Measurements from ENCODE around the gene FAM32A.

FAM32A gene

DNA sequence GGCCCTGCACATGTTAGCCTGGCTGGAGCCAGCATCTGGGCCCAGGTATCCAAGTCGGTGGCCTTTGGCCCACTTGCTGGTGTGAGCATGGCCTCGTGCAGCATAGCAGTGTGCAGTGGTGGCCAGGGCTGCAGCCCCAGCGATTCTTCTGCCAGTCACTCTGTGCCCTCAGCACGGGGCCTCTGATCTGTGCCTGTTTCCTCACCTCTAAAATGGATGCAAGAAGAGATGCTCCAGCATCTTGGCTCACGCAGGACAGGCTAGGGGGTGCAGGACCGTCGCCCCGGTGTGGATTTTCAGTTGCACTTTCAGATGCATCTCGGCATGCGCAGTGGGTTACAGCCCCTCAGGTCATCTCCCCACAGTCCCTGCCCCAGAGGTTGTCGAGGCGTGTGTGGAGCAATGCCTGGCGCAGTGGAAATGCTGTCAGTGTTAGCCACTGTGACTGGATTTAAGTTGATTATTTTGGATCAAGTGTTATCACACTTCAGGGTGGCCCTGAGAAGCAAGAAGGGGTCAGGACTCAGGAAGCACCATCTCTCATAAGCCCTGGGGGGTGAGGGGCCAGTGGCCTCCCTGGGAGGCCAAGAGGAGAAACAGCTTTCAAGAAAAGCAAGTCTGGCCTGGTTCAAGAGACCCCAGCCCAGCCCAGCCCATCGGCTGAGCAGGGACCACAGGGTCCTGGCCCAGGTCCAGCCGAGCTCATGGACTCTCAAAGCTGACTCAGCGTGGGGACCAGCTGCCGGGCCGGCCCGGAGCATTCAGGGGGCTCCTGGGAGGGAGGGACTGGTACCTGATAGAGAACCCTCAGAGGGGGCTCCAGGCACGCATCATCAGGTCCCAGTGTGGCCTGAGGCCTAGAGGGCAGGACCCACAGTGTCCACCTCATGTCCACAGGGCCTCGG, 40.3 kb downstream of the FAM32A start:
- DNase-seq (ENCODE audit: low read depth) = no peak

DNA sequence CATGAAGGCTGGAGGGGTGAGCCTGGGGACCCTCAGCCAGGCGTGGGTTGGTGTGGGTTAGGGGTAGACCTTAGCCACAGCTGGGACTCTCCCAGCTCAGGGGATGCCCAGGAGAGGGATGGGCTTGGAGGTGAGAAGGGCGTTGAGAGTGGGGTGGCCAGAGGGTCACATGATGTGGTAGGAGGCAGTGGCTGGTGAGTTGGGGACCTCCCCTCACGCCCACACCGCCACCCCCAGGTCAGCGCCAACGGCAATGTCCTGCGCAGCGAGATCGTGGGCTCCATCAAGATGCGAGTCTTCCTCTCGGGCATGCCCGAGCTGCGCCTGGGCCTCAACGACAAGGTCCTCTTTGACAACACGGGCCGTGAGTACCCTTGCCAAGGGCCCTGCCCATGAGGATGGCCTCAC, 41.0 kb downstream of the FAM32A start:
- DNase-seq (ENCODE audit: low read depth) = no peak

DNA sequence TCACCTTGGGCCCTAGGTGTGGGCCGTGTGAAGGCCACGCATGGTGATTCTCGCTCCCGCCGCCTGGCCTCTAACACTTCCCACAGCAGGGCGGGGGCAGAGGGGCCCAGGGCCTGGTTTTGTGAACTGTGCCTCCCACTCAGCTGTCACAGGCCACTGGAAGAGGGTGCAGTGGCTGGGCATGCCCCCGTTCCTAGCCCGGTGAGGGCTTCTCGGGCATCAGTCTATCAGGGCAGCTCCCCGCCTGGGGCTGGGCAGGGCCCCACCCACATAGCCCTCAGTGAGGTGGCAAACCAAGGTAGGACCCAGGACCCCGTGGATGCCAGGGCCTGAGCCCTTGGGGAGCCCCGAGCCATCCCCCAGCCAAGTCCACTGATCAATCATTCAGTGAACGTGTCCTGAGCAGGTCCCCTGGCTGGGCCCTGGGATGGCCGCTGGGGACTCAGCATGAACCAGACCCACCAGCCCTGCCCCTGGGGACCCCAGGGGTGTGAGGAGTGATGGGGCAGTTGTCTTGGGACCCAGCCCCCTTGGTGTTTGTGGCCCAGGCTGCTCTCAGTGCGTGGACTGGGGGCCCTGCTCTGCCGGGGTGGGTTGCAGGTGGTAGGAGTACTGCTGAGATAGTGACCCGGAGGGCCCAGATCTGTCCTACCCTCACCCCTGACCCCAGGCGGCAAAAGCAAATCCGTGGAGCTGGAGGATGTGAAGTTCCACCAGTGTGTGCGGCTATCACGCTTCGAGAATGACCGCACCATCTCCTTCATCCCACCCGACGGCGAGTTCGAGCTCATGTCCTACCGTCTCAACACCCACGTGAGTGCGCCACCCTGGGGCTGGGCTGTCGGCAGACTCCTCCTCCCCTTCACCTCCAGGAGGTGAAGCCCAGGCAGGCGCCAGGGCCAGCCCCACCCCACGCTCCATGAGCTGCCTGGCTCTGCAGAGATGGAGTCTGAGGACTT, 41.9 kb downstream of the FAM32A start:
- no peak for DNase-seq (ENCODE audit: low read depth)

DNA sequence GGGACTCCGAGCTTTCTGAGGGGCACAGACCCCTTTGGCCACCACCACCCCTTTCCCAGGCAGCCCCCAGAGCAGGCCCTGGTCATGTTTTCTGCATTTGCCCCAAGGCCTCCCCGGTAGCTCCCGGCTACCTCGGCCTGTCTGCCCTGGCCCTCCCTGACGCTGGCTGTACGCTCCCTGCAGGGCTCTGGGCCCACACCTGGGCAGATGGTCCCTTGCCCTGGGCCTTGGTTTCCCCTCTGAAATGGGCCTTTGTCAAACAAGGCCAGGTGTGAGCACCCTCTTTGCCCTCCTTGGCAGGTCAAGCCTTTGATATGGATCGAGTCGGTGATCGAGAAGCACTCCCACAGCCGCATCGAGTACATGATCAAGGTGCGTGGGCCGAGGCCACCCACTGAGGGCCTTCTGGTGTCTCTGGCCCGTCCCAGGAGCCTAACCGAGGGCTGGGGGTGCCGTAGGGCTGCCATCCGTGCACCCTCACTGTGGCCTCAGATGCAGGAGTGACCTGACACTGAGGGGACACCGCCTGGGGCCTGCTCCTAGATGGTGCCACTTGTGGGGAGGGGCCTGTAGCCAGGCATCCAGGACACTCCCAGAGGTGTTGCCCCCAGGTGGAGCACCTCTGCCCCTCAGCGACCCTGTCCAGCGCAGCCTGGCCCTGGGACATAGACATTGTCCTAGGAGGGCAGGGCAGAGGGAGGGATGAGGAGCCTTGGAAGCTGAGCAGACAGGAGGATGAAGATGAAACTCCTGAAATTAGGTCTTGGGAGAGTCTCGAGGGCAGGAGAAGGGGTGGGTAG, 42.8 kb downstream of the FAM32A start:
- no peak for DNase-seq (ENCODE audit: low read depth)

DNA sequence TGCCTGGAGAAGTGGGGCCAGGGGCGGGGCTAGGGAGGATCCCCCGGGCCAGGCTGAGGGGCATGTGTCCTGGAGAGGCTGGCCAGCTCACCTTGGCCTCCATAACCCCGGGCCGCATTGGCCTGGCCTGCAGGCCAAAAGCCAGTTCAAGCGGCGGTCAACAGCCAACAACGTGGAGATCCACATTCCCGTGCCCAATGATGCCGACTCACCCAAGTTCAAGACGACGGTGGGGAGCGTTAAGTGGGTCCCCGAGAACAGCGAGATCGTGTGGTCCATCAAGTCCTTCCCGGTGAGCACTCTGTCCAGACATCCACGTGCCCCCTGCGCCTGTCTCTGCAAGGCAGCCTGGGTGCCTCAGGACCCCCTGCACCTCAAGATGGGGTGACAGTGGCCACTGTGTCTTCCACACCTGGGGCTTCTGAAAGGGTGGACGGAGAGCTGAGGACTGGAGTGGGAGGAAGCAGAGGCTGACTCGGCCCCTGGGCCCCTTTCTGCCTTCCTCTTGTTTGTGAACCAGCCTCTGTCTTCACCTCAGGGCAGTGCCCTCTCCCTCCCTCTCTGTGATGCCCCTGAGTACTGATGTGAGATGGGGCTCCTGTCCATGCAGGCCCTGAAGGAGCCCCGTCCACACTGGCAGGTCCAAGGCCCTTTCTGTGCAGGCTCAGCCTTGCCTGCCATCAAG, 43.6 kb downstream of the FAM32A start:
- no peak for DNase-seq (ENCODE audit: low read depth)

DNA sequence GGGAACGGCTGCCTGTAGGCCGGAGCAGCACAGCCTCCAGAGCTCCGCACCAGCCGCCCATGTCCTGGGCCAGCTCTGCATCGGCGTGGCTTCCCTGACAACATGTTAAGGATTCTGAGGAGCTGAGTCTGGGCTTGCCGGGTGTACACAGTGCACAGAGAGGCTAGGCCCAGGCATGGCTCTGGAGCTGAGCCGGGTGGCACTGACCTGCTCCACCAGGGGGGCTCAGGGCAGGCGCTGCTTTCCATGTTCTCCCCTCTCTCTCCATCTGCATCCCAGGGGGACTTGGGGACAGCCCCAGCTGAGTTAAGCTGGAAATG, 44.1 kb downstream of the FAM32A start:
- DNase-seq (ENCODE audit: low read depth) = no peak

DNA sequence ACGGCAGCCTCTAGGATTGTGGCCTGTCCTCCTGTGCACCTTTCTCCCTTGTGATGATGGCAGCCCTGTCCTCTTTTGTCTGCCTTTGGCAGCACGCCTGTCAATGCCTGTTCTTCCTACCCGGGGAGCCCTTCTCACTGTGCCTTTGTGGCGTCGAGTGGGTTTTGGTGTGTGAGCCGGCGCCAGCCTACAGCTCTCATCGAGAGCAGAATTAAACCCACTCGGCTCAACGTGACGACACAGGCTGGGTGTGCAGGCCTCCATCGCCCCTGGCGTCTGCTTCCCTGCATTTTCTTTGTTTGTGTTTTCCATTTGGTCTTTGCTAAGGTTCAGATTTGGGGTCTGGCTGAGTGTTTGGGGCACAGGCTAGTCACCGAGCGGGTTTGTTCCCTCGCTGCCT, 46.9 kb downstream of the FAM32A start:
- no peak for DNase-seq (ENCODE audit: low read depth)

DNA sequence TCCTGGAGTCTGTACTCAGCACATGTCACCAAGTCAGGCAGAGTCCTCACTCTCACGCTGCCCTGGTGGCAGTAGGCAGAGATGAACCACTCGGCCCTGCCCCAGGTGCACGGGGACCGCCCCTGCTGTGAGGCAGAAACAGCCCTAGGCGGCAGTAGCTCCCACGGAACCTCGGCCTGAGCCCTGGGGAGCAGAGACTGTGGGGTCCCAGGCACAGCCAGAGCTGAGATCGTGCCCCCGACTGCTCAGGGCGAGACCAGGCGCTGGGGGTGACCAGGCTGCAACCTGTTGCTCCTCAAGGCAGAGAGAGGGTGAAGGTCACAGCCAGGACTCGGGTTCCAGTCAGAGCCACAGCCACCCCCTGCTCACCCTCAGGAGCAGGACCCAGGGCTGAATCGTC, 47.4 kb downstream of the FAM32A start:
- no peak for DNase-seq (ENCODE audit: low read depth)

DNA sequence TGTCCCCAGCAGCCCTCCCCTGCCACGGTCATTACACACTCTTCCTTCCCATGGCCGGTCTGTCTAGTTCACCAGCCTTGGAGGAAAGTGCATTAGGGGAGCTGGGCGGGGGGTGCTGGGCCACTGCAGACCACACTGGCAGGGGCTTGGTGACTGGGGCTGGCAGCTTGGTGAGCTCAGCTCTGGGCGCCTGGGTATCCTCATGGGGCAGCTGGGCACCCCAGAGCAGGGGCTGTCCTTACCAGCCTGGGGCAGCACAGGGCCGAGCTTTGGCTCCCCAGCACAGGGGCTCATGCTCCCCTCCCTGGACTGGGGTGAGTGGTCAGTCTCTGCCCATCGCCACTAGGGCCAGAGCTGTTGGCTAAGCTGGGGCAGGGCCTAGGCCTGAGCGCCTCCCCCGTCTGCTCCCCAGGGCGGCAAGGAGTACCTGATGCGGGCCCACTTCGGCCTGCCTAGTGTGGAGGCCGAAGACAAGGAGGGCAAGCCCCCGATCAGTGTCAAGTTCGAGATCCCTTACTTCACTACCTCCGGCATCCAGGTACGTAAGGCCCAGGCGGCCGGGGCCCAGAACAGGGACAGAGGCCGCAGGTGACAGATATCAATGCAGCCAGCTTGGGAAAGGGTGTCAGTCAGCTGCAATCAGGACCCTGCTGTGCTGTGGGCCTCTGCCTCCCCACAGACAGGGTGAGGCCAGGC, 48.0 kb downstream of the FAM32A start:
- DNase-seq (ENCODE audit: low read depth) = no peak

DNA sequence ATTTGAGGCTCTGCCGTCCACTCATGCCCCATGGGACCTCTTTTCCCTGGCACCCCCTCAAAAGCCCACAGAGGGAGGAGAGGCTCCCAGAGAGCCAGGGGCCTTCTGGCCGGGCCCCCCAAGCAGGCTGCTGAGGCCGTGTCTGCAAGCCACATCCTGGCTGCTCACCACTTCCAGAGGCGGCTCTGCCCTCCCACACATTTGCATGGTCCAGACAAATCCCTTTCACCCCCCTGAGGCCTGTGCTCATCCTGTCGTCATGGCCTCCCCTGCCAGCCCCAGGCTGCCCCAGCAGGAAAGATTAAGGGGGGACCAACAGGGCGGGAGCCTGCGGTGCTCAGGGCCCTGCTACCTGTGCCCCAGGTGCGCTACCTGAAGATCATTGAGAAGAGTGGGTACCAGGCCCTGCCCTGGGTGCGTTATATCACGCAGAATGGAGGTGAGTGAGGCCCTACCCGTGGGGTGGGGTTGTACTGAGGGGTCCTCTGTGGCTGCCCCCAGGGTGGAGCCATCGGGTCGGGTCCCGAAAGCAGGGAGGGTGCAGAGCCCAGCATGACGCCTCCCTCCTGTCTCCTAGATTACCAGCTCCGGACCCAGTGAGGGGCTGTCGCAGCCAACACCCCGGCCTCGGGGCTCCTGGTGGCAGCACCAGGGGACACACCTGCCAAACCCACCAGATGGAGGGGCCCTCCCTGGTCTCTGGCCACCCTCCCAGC, 48.8 kb downstream of the FAM32A start:
- no peak for DNase-seq (ENCODE audit: low read depth)

DNA sequence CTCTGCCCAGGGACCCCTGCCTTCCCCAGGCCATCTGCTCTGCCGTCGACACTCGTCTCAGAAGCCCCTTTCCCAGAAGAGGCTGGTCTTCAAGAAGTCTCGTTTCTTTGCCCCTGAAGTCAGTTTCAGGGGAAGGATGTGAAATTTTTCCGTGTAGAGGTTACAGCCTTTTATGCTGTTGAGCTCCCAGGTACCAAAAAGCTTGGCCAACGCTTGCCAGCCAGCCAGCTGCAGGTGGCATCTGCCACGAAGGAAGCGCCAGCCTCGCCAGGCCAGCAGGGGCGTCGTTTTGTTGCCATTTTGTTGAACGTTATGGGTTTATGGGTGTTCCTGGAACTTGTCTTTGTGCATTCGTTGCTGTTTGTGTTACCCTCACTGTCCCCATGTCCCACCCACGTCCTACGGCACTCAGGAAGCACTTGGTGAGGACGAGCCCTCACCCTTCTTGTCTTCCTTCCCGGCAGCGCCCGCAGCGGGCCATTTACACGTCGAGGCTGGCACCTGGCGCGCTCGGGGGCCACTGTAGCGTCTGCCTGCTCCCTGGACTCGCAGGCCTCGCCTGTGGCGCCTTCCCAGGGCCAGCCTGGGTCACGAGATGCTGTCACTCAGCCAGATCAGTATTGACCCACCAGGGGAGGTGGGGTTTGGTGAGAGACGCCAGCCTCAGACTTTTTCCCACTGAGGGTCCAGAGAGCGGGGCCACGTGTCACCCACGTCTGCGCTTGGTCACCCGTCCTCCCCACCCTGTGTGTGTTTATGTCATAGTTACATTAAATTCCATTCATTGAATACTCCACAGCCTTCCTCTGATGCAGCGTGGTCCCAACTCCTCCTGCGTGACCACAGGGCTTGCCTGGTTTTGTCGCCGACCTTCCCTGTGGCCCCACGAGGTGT, 49.6 kb downstream of the FAM32A start:
- DNase-seq (ENCODE audit: low read depth) = no peak

DNA sequence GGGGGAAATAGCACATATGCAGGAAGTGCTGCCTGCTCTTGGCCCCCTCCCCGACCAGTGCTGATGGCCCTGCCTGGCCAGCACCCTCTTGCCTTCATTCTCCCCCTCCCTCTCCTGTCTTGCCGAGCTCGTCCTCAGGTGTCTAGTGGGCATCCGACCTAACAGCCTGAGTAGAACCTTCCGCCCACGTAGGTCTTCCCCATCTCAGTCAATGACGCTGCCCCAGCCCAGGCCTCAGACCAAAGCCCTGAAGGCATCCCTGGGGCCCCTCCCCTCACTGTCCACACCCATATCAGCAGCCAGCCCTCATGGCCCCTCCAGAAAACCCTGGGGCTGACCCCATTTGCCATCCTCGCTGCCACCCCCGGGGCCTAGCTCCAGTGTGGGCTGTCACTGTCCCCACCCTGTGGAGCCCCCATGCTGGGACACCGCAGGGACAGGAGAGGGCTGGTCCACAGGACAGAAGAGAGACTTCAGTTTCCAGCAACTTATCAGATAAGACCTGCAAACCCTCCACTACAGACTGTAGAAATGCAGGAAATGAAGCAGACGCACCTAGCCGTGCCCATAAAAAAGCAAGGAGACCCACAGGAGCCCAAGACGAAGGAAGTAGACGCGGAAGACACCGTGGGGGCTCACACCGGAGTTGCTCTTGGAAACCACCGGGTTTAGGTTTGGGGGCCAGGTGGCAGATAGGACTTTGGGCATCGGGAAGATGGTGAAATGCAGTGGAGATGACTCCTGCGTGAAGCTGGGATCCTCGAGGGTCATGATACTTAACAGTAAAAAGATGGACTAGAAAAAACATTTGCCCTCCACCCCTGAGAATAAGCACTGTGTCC, 50.8 kb downstream of the FAM32A start:
- DNase-seq (ENCODE audit: low read depth) = no peak

Data from activated T-helper 9 cell treated with anti-CD3 and anti-CD28 coated beads, Interleukin-2, amount 50 U/mL, for 16 hours (primary cell).